Measurements from ENCODE around the gene IGFBP6.

IGFBP6 gene

GRCh38 chr12:53060064-53060720, 37.3 kb upstream of the IGFBP6 start:
- no peak for DNase-seq

GRCh38 chr12:53060721-53061276, 36.7 kb upstream of the IGFBP6 start:
- DNase-seq: no peak

- DNase-seq: no peak
These were observed 36.0 kb upstream of the IGFBP6 start for GRCh38 chr12:53061404-53062010.

GRCh38 chr12:53062011-53062961, 35.2 kb upstream of the IGFBP6 start:
- no peak for DNase-seq

- DNase-seq: no peak
These were observed 34.3 kb upstream of the IGFBP6 start for GRCh38 chr12:53062977-53063707.

- DNase-seq: no peak
These were observed 33.5 kb upstream of the IGFBP6 start for GRCh38 chr12:53063708-53064612.

GRCh38 chr12:53064613-53065436, 32.6 kb upstream of the IGFBP6 start:
- no peak for DNase-seq

GRCh38 chr12:53065470-53065869, 32.0 kb upstream of the IGFBP6 start:
- no peak for DNase-seq

GRCh38 chr12:53065975-53066931, 31.2 kb upstream of the IGFBP6 start:
- DNase-seq: peak; percentile 93

- no peak for DNase-seq
These were observed 30.1 kb upstream of the IGFBP6 start for GRCh38 chr12:53067074-53067992.

GRCh38 chr12:53067993-53068770, 29.3 kb upstream of the IGFBP6 start:
- no peak for DNase-seq

GRCh38 chr12:53068811-53069585, 28.5 kb upstream of the IGFBP6 start:
- DNase-seq: no peak

GRCh38 chr12:53069621-53070410, 27.7 kb upstream of the IGFBP6 start:
- DNase-seq: no peak

- no peak for DNase-seq
These were observed 26.5 kb upstream of the IGFBP6 start for GRCh38 chr12:53070877-53071492.
